ENCODE results near the gene PITPNC1.

Gene PITPNC1

DNA sequence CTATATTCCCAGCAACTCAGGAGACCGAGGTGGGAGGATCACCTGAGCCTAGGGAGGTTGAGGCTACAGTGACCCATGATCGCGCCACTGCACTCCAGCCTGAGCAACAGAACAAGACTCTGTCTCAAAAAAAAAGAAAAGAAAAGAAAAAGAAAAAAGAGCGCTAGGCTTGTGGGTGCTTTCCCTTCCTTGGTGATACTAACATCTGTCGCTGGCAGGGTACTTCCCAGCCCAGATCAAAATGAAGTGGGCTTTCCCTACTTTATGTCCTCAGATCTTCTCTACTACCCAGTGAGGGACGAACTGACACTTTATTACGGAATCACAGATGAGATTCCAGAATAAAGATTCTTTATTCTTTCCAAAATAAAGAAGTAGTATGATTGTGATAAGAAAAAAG is 236.9 kb downstream of the PITPNC1 start:
- H3K4me3 ChIP-seq (ENCODE audit: control insufficient read depth, low read depth, low read length) = no peak overlapping the region
- TF ChIP-seq, protein P1, sequence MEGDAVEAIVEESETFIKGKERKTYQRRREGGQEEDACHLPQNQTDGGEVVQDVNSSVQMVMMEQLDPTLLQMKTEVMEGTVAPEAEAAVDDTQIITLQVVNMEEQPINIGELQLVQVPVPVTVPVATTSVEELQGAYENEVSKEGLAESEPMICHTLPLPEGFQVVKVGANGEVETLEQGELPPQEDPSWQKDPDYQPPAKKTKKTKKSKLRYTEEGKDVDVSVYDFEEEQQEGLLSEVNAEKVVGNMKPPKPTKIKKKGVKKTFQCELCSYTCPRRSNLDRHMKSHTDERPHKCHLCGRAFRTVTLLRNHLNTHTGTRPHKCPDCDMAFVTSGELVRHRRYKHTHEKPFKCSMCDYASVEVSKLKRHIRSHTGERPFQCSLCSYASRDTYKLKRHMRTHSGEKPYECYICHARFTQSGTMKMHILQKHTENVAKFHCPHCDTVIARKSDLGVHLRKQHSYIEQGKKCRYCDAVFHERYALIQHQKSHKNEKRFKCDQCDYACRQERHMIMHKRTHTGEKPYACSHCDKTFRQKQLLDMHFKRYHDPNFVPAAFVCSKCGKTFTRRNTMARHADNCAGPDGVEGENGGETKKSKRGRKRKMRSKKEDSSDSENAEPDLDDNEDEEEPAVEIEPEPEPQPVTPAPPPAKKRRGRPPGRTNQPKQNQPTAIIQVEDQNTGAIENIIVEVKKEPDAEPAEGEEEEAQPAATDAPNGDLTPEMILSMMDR (conservative IDR thresholded peaks at IDR 0.05; ENCODE audit: control insufficient read depth, insufficient read depth, low read depth, low read length) = no peak
- no peak for DNase-seq (ENCODE audit: low read depth)

DNA sequence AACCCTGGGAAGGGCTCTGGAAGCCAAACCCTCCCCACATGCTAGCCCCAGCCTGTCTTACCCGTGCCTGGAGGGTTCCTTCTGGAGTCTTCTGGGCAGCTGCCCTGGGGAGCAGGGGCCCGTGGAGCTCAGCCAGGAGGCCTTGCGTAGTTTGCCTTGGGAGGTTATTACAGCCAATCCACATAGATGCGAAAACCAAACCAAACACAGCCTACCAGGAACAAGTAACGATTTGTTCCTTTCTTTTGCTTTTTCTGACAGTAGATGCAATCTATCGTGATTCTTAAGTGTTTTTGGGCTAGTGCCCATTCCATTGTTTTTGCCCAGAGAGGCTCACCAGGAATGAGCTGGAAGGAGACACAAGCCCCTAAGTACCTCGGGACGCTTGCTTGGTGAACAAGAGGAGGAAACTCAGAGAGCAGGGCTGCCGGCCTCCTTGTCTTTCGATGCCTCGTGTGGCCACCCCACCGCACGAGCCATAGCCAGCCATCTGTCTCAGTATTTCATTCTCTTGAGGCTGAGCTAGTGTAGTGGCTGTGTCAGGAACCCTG is 238.0 kb downstream of the PITPNC1 start:
- TF ChIP-seq, protein P1 (conservative IDR thresholded peaks at IDR 0.05; ENCODE audit: control insufficient read depth, insufficient read depth, low read depth, low read length) = no peak
- DNase-seq (ENCODE audit: low read depth) = no peak
- no peak overlapping the region for H3K4me3 ChIP-seq (ENCODE audit: control insufficient read depth, low read depth, low read length)

- TF ChIP-seq, protein P1 (conservative IDR thresholded peaks at IDR 0.05; ENCODE audit: control insufficient read depth, insufficient read depth, low read depth, low read length) = no peak
- H3K4me3 ChIP-seq (ENCODE audit: control insufficient read depth, low read depth, low read length) = no peak overlapping the region
- no peak for DNase-seq (ENCODE audit: low read depth)
These were observed 238.7 kb downstream of the PITPNC1 start for GRCh38 chr17:67615736-67616135.

GRCh38 chr17:67617304-67617899 is 240.3 kb downstream of the PITPNC1 start:
- no peak overlapping the region for H3K4me3 ChIP-seq (ENCODE audit: control insufficient read depth, low read depth, low read length)
- TF ChIP-seq, protein P1 (conservative IDR thresholded peaks at IDR 0.05; ENCODE audit: control insufficient read depth, insufficient read depth, low read depth, low read length) = no peak
- no peak for DNase-seq (ENCODE audit: low read depth)

DNA sequence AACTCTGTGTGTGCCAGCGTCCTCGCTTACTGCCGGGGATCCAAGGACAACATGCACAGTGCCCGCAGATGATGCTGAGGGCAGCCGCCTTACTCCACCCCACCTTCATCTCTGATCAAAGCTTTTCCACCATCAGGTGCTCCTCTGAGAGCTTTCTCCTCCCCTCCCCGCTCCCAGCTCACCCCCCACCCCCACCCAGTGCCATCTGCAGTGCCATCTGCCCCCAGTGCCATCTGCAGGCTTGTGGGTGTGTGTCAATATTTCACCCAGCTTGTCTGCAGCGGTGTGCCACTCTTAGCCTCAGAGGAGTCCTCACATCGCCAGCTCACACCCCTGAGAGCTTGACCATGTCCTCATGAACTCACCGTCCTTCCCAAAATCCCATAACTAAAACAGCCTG is 242.5 kb downstream of the PITPNC1 start:
- TF ChIP-seq, protein P1 (conservative IDR thresholded peaks at IDR 0.05; ENCODE audit: control insufficient read depth, insufficient read depth, low read depth, low read length) = no peak
- DNase-seq (ENCODE audit: low read depth) = no peak
- no peak overlapping the region for H3K4me3 ChIP-seq (ENCODE audit: control insufficient read depth, low read depth, low read length)

GRCh38 chr17:67620088-67620487 is 243.0 kb downstream of the PITPNC1 start:
- DNase-seq (ENCODE audit: low read depth) = no peak
- TF ChIP-seq, protein P1 (conservative IDR thresholded peaks at IDR 0.05; ENCODE audit: control insufficient read depth, insufficient read depth, low read depth, low read length) = no peak
- no peak overlapping the region for H3K4me3 ChIP-seq (ENCODE audit: control insufficient read depth, low read depth, low read length)

Measured in fibroblast of mammary gland (primary cell).